Neural progenitor cell (in vitro differentiated cells): ENCODE data around the gene TPST1. TPM values are rescaled to one million over a fixed set of nuclear protein-coding genes. Genes with fewer than 3 reads are reported as not detected.

Source experiments
- DNase-seq: peaks from one replicate; pipeline ENCODE4 v3.0.0-alpha.2; 2016; ENCODE audit warnings: low spot score
- H2AFZ ChIP-seq: fragments of 200-600 bp; sonication (generic); replicated peaks from 2 replicates; pipeline ENCODE4 v1.6.1; 2016; ENCODE audit warnings: antibody characterized with exemption
- H3F3A ChIP-seq: fragments of 200-600 bp; sonication (generic); 2 replicates; pipeline ENCODE4 v1.6.1; 2016; ENCODE audit warnings: antibody characterized with exemption, low read depth
- H3K27ac ChIP-seq: fragments of 200-600 bp; sonication (generic); 2 replicates; pipeline ENCODE4 v1.5.1; 2016; ENCODE audit warnings: mild to moderate bottlenecking
- H3K27me3 ChIP-seq: fragments of 200-600 bp; sonication (generic); 2 replicates; pipeline ENCODE4 v1.6.1; 2016; ENCODE audit warnings: mild to moderate bottlenecking, moderate library complexity
- H3K36me3 ChIP-seq: fragments of 200-600 bp; sonication (generic); 2 replicates; pipeline ENCODE4 v1.5.1; 2016
- H3K4me1 ChIP-seq: fragments of 200-600 bp; sonication (generic); 2 replicates; pipeline ENCODE4 v1.6.1; 2016; ENCODE audit warnings: mixed run types
- H3K4me2 ChIP-seq: fragments of 200-600 bp; sonication (generic); 2 replicates; pipeline ENCODE4 v1.6.1; 2016
- H3K4me3 ChIP-seq: fragments of 200-600 bp; sonication (generic); 2 replicates; pipeline ENCODE4 v1.5.1; 2016
- H3K79me2 ChIP-seq: fragments of 200-600 bp; sonication (generic); 2 replicates; pipeline ENCODE4 v1.6.1; 2016; ENCODE audit warnings: low read depth
- H3K9ac ChIP-seq: fragments of 200-600 bp; sonication (generic); 2 replicates; pipeline ENCODE4 v1.6.1; 2016
- H3K9me3 ChIP-seq: fragments of 200-600 bp; sonication (generic); 2 replicates; pipeline ENCODE4 v1.5.1; 2016; ENCODE audit warnings: low read depth
- H4K20me1 ChIP-seq: fragments of 200-600 bp; sonication (generic); 2 replicates; pipeline ENCODE4 v1.6.1; 2016; ENCODE audit warnings: low read depth
- H3K27ac Mint-ChIP-seq: 3 replicates; pipeline ENCODE4 v1.8.0; 2021; ENCODE audit warnings: mixed read lengths
- H3K27me3 Mint-ChIP-seq: 2 replicates; pipeline ENCODE4 v1.8.0; 2022; ENCODE audit warnings: low read depth, mild to moderate bottlenecking, inconsistent platforms, moderate library complexity, mixed read lengths; ENCODE audit not compliant: insufficient read depth
- H3K36me3 Mint-ChIP-seq: 3 replicates; pipeline ENCODE4 v1.8.0; 2021; ENCODE audit warnings: mixed read lengths
- H3K4me1 Mint-ChIP-seq: 3 replicates; pipeline ENCODE4 v1.8.0; 2021; ENCODE audit warnings: mixed read lengths
- H3K4me3 Mint-ChIP-seq: 3 replicates; pipeline ENCODE4 v1.8.0; 2021; ENCODE audit warnings: mild to moderate bottlenecking, moderate library complexity, mixed read lengths
- H3K9me3 Mint-ChIP-seq: 3 replicates; pipeline ENCODE4 v1.8.0; 2020; ENCODE audit warnings: mixed read lengths
- CTCF ChIP-seq: fragments of 200-600 bp; sonication (generic); IDR thresholded peaks from 2 replicates; pipeline ENCODE4 v1.5.1; 2017; ENCODE audit warnings: antibody characterized with exemption, mild to moderate bottlenecking
- EZH2 ChIP-seq: fragments of 200-600 bp; sonication (generic); IDR thresholded peaks from 2 replicates; pipeline ENCODE4 v1.6.1; 2017; ENCODE audit warnings: antibody characterized with exemption, mild to moderate bottlenecking, moderate library complexity
- EZH2phosphoT487 ChIP-seq: fragments of 200-600 bp; sonication (generic); IDR thresholded peaks from 2 replicates; pipeline ENCODE4 v1.6.1; 2017; ENCODE audit warnings: antibody characterized with exemption
- total RNA-seq: library from RNA; depleted of rRNA; stranded (reverse); fragments of >200 nt; gene quantifications from 2 replicates; pipeline ENCODE4 v1.2.3, GENCODE V29; 2015; ENCODE audit warnings: low replicate concordance

TPST1 gene
- total RNA-seq, 1 donor from 2014 or later: 24.9 TPM

GRCh38 chr7:66233638-66234037 lies 28.5 kb downstream of the TPST1 start:
- no peaks in the 10 kb centered on the region for H3K36me3 ChIP-seq
- H3K9me3 Mint-ChIP-seq: peaks cover 16% of the 10 kb centered on the region
- H3K4me3 ChIP-seq: no peak overlapping the region
- no peak overlapping the region for H3K4me2 ChIP-seq
- no peak overlapping the region for H2AFZ ChIP-seq
- peaks cover 14% of the 10 kb centered on the region for H3K79me2 ChIP-seq
- no peak overlapping the region for H3K27ac ChIP-seq
- peaks cover 9% of the 10 kb centered on the region for H3K36me3 Mint-ChIP-seq
- H4K20me1 ChIP-seq: peaks cover 2% of the 10 kb centered on the region
- no peak for DNase-seq
- no peak overlapping the region for H3K27ac Mint-ChIP-seq
- H3K9ac ChIP-seq: no peak overlapping the region
- peaks cover 20% of the 10 kb centered on the region for H3K4me1 ChIP-seq
- H3F3A ChIP-seq: peaks cover 13% of the 10 kb centered on the region
- peaks cover 2% of the 10 kb centered on the region for H3K27me3 Mint-ChIP-seq
- no peak overlapping the region for H3K4me3 Mint-ChIP-seq
- no peaks in the 10 kb centered on the region for H3K9me3 ChIP-seq
- peaks cover 3% of the 10 kb centered on the region for H3K4me1 Mint-ChIP-seq
- H3K27me3 ChIP-seq: no peaks in the 10 kb centered on the region
- TF ChIP-seq EZH2 (no peak), CTCF (no peak), EZH2phosphoT487 (no peak)

DNA sequence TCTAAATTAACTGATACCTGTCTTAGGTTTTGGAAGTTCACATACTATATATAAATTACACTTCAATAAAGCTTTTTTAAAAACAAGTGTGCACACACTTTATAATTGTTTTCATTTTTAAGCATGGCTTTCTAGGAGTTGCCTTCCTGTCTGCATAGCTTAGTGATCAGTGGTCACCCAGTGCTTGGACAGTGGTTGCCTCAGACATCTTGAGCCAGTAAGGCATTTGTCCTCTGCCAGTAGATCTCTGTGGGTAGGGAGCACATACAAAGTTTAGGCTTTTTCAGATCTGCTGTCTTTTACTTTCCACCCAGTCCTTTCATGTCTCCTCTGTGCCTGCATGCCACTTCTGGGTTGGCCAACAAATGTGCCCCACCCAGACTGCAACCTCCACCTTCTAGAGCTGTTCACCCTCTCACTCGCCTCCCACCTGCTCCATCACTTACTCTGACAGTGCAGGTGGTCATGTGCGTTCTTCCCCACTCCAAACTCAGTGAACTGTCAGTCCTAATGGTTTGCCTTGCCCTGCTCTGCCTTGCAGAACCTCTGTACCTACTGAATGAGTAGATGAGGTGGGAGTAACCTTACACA lies 31.7 kb downstream of the TPST1 start:
- no peak overlapping the region for H3K4me3 Mint-ChIP-seq
- no peak for DNase-seq

GRCh38 chr7:66237906-66238772 lies 33.0 kb downstream of the TPST1 start:
- peak overlapping the region; percentile 82 for H3K27ac ChIP-seq
- peak overlapping the region; percentile 38 for H3K4me2 ChIP-seq

More for the DNA sequence above, 31.7 kb downstream of the TPST1 start:
- peaks cover 24% of the 10 kb centered on the region for H3K4me1 ChIP-seq
- Mint-ChIP-seq H3K27me3 (peaks cover 2% of the 10 kb centered on the region), H3K27ac (no peak overlapping the region), H3K9me3 (peaks cover 8% of the 10 kb centered on the region), H3K36me3 (peaks cover 1% of the 10 kb centered on the region), H3K4me1 (peaks cover 9% of the 10 kb centered on the region)
- H4K20me1 ChIP-seq: peaks cover 5% of the 10 kb centered on the region
- no peak overlapping the region for H3K4me3 ChIP-seq
- H3K9ac ChIP-seq: no peak overlapping the region
- no peaks in the 10 kb centered on the region for H3K9me3 ChIP-seq
- no peaks in the 10 kb centered on the region for H3K36me3 ChIP-seq
- H3K4me2 ChIP-seq: no peak overlapping the region
- no peaks in the 10 kb centered on the region for H3K27me3 ChIP-seq
- H3K79me2 ChIP-seq: peaks cover 29% of the 10 kb centered on the region
- peaks cover 13% of the 10 kb centered on the region for H3F3A ChIP-seq
- H2AFZ ChIP-seq: no peak overlapping the region
- TF ChIP-seq EZH2phosphoT487 (no peak), CTCF (no peak), EZH2 (no peak)
- no peak overlapping the region for H3K27ac ChIP-seq

More at GRCh38 chr7:66237906-66238772, 33.0 kb downstream of the TPST1 start:
- Histone ChIP-seq H2AFZ (no peak overlapping the region), H4K20me1 (peaks cover 5% of the 10 kb centered on the region), H3K36me3 (no peaks in the 10 kb centered on the region), H3F3A (peaks cover 13% of the 10 kb centered on the region), H3K4me1 (peaks cover 24% of the 10 kb centered on the region), H3K27me3 (no peaks in the 10 kb centered on the region), H3K4me3 (no peak overlapping the region), H3K79me2 (peaks cover 30% of the 10 kb centered on the region), H3K9me3 (no peaks in the 10 kb centered on the region), H3K9ac (no peak overlapping the region)
- TF ChIP-seq EZH2phosphoT487 (no peak), EZH2 (no peak), CTCF (no peak)
- no peak for DNase-seq
- Mint-ChIP-seq H3K9me3 (peaks cover 2% of the 10 kb centered on the region), H3K36me3 (no peaks in the 10 kb centered on the region), H3K4me1 (peaks cover 9% of the 10 kb centered on the region), H3K27me3 (peaks cover 2% of the 10 kb centered on the region), H3K27ac (peak overlapping the region; percentile 65), H3K4me3 (no peak overlapping the region)
